Peyer's patch (tissue), 4 donors: ENCODE data around the gene CEACAM19.

Experiments used
- POLR2A ChIP-seq, 2 donors: fragments of 450-650 bp; IDR thresholded peaks; one replicate each; pipeline ENCODE4 v1.5.1; 2017; ENCODE audit warnings: antibody characterized with exemption in 2 of 2, mild to moderate bottlenecking in 2 of 2, moderate library complexity in 2 of 2
- TF ChIP-seq, protein P1 (sequence below), 6 experiments: fragments of 450-650 bp in 4 of 6; fragments of 200-600 bp in 2 of 6; sonication (generic) in 1 of 6; IDR thresholded peaks; one replicate each; pipeline ENCODE4 v1.5.1; 2017 to 2019; ENCODE audit warnings: antibody characterized with exemption in 6 of 6, mild to moderate bottlenecking in 3 of 6, moderate library complexity in 1 of 6

DNA sequence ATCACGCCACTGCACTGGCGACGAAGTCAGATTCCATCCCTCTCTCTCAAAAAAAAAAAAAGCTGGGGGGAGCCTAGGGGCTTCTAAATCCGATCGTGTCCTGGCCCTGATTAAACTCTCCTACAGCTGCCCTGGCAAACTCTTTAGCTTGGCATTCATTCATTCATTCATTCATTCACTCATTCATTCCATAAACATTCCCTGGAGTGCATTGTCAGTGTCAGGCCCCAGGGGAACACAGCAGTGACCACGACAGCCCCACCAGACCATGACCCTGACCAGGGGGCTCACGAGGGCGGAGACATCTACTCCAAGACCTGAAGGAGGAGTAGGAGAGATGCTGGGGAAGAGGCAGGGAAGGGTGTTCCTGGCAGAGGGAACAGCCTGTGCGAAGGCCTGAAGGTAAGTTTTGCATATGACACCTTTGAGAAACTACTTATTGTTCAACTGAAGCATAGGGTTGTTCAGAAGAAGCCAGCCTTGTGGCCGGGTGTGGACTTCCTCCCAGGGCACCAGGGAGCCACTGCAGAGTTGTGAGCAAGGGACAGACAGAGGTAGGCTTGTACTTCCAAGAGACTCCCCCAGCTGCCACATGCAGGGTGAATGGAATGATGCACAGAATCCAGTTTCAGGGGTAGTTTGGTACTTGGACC, 52.1 kb downstream of the CEACAM19 start:
- TF ChIP-seq, protein P1, sequence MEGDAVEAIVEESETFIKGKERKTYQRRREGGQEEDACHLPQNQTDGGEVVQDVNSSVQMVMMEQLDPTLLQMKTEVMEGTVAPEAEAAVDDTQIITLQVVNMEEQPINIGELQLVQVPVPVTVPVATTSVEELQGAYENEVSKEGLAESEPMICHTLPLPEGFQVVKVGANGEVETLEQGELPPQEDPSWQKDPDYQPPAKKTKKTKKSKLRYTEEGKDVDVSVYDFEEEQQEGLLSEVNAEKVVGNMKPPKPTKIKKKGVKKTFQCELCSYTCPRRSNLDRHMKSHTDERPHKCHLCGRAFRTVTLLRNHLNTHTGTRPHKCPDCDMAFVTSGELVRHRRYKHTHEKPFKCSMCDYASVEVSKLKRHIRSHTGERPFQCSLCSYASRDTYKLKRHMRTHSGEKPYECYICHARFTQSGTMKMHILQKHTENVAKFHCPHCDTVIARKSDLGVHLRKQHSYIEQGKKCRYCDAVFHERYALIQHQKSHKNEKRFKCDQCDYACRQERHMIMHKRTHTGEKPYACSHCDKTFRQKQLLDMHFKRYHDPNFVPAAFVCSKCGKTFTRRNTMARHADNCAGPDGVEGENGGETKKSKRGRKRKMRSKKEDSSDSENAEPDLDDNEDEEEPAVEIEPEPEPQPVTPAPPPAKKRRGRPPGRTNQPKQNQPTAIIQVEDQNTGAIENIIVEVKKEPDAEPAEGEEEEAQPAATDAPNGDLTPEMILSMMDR (IDR thresholded peaks at IDR 0.05) = no peak
- TF ChIP-seq POLR2A (IDR thresholded peaks at IDR 0.05) = no peak
